HG03432 (cell line): ENCODE measurements around the gene G0S2.

Experiments
- ATAC-seq: cut with Tn5 transposase; IDR thresholded peaks from one replicate; pipeline ENCODE4 v1.9.1; 2021; ENCODE audit warnings: mild to moderate bottlenecking, moderate library complexity; ENCODE audit not compliant: unreplicated experiment

Gene G0S2

GRCh38 chr1:209674957-209675564 is at the start of gene G0S2:
Gene G0S2 (plus strand): TSS chr1:209675412. CDS start chr1:209675685, 273 bp downstream.
- ATAC-seq: no peak

DNA sequence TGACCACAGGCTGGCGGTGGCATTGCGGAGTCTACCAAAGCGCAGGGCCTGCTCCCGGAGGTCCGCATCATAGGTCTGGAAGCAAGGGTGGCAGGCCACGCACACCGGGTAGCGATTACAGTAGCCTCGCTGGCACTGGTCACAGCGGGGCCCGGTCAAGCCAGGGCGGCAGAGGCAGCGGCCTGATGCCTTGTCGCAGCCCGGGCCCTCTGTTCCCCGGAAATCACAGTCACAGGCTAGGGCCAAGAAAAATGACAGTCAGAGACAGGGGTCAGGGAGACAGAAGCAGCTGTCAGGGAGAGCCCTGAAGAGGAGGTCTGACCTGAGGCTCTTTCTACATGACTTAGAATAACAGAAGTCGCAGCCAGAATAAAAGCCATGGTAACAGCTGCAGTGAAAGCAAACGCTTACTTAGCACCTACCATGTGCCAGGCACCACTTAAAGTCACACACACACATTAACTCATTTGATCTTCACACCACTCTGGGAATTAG is 49.4 kb upstream of the G0S2 start:
- no peak for ATAC-seq

DNA sequence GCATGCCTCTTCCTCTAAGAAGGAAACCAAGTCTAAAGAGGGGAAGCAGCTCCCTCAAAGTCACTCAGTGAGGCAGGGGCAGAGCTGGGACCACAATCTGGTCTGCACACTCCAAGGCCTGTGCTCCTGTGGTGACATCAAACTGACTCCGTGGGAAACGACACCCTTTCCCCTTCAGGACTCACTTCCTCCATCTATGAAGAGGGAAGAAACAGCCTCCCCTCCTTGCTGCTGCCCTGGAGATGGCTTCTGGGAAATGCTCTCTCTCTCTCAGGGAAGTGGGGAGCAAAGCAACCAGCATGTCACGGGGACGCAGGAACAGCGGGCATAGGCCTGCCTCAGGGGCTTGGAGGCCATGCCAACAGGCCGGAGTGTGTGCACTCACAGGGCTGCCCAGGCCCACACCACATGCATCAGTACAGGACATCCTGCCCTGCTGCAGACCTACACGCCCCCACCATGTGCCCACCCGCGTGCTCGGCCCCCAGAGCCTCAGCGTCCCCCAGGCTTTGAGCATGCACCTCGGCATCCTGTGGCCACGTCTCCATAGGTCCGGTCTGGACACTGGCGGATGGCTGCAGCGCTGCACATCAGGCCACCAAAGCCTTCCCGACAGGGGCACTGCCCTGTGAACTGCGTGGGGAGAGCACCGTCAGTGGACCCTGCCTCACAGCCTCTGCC is 48.7 kb upstream of the G0S2 start:
- no peak for ATAC-seq

DNA sequence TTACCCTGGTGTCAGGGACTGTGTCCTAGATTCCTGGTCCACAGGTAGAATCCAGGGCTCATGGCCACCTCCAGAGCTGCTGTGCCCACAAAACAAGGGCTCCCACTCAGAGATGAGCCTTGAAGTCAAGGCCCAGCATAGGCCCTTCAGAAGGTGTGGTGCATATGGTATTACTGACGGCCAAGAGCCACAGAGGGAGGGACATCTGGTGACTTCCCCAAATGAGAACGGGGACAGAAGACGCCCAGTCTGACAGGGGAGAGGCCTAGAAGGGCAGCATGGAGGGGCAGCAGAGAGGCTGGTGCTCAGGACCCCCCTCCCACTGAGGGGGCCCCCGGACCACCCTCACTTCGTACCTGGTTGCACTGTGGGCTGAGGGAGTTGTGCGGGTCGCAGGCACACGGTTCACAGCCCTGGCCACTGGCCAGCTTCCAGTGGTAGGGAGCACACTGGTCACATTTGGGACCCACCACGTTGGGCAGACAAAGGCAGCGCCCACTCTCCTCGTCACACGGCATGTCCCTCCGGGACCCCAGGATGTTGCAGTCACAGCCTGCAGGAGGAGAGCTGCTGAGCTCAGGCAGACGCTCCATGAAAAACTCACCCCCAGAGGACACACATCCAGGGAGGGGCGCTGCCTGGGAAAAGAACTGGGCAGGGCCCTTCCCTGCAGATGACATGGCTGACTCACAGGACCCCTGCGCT is 48.0 kb upstream of the G0S2 start:
- peak; percentile 24 for ATAC-seq

DNA sequence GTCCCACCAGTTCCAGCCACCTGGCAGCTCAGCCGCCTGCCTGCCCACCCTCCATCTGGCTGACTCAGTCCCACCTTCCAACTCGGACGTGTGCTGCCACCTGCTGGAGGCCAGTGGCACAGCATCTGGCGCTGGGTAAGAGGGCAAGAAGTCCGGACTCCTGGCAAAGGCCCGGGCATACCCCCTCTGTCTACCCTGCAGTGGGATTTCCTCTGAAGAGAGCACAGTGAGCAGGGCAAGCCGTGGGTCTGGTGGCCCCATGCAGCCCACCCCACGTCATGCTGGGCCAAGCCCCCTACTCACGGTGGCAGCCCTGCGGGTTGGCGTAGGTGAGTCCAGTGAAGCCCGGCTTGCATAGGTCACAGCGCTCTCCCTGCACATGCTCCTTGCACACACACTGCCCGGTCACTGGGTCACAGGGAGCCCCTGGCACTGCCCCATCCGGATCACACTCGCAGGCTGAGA is 47.4 kb upstream of the G0S2 start:
- peak; percentile 86 for ATAC-seq

- ATAC-seq: no peak
Observed at GRCh38 chr1:209628618-209629299, 46.5 kb upstream of the G0S2 start.

DNA sequence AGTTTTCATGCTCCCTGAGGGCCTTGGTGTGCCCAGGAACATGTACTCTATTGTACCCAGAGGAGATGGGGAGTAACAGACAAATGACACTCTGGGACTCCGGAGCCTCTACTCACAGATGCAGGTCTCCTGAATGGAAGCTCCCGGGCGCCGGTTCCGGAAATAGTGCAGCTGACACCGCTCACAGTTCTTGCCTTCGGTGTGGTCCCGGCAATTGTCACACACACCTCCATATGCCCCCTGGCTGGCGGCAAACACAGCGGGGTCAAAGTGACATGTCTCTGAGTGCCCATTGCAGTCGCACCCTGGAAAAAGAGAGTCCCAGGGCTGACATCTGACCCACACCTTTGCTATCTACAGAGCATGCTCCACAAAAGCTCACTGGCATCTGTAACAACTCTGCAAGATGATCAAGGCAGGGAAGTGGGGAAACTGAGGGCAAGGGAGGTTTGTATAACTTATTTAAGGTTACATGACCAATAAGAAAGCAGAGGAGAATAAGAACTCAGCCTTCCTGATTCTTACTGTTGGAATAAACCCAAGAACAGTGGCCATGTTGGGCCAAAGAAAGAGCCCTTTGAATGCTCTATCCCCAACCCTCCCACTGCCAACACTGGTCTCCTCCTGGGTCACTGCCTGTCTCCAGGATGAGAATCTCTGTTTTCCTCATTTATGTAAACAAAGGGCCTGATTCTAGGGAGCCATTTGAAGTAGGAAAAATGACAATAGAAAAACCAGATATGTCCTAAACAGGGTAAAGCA is 45.4 kb upstream of the G0S2 start:
- no peak for ATAC-seq

DNA sequence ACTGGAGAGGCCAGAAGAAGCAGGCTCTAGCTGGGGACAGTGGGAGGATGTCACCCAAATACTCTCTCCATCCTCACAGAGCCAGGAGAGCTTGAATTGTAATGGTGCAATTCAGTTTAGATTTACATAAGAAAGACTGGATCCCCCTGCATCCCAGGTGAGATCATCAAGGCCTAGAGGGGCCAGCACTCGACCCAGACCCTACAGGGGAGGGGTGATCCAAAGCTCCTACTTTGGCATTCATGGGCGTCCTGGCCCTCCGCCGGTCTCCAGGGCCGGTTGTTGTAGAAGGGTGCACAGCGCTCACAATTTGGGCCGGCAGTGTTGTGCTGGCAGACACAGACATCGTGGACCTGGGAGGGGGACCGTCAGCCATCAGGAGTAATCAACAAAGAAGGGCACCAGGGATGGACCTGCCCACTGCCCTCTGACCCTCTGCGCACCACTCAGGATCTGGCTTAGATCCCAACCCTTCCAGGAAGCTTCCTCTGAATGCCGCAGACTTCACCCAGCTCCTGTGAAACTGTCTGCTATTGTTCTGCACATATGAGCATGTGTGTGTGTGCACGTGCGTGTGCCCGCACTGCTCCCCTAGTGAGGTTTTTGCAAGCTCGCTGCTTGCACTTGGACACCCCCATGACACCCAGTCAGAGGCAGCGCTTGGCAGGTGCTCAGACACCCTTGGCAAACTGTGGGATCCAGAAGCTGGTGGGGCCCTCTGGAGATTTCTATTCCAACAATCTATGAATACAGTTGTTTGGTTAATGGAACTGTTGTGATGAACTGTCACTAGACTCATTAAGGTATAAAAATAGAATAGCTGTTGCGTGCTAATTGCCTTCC is 44.6 kb upstream of the G0S2 start:
- no peak for ATAC-seq

GRCh38 chr1:209633335-209633997 is 41.7 kb upstream of the G0S2 start:
- no peak for ATAC-seq

- no peak for ATAC-seq
Observed at GRCh38 chr1:209634005-209634737, 41.0 kb upstream of the G0S2 start.

DNA sequence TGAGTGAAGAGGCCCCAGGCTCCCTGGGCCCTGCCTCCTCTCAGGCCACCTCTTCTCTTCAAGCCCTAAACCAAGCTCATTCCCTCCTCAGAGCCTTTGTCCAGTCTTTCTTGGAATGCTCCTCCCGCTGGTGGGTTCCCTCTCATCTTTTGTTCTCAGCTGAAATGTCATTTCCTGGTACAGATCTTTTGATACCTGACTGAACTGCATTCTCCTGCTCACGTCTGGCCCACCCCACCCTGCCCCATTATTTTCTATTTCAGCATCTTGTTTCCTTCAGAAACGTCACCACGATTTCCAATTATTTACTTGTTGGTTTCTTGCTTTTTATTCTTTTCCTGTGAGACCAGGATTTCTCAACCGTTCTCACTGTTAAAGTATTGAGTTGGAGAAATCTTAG is 39.4 kb upstream of the G0S2 start:
- no peak for ATAC-seq

DNA sequence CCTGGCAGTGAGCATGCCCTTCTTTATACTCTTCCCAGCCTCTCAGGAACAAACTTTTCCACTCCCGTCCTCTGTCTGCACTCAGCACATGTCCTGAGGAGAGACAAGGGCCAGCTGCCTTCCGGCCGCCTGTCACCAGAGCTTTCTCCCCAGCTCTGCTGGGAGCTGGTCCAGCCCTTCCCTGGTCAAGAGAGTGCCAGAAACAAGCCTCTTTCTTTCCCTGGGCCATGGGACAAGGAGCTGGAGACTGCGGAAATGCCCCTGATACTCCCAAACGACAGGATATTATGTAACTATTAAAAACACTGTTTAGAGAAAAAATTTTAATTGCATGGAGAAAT is 33.4 kb upstream of the G0S2 start:
- no peak for ATAC-seq

GRCh38 chr1:209642816-209643215 is 32.4 kb upstream of the G0S2 start:
- ATAC-seq: no peak

- ATAC-seq: no peak
Observed at GRCh38 chr1:209643285-209644020, 31.8 kb upstream of the G0S2 start.

GRCh38 chr1:209645574-209646452 is 29.4 kb upstream of the G0S2 start:
- ATAC-seq: no peak

- no peak for ATAC-seq
Observed at GRCh38 chr1:209646558-209646957, 28.7 kb upstream of the G0S2 start.

- no peak for ATAC-seq
Observed at GRCh38 chr1:209647156-209647555, 28.1 kb upstream of the G0S2 start.
